ENCODE data around the gene RAMACL. TPM values are rescaled to one million over a fixed set of nuclear protein-coding genes. Genes with fewer than 3 reads are reported as not detected.
A peak's percentile ranks its signal among the peaks of the same experiment; 100 is the strongest.

The RAMACL gene
- total RNA-seq, 1 experiment from 2014 or later, result 0.28 TPM

DNA sequence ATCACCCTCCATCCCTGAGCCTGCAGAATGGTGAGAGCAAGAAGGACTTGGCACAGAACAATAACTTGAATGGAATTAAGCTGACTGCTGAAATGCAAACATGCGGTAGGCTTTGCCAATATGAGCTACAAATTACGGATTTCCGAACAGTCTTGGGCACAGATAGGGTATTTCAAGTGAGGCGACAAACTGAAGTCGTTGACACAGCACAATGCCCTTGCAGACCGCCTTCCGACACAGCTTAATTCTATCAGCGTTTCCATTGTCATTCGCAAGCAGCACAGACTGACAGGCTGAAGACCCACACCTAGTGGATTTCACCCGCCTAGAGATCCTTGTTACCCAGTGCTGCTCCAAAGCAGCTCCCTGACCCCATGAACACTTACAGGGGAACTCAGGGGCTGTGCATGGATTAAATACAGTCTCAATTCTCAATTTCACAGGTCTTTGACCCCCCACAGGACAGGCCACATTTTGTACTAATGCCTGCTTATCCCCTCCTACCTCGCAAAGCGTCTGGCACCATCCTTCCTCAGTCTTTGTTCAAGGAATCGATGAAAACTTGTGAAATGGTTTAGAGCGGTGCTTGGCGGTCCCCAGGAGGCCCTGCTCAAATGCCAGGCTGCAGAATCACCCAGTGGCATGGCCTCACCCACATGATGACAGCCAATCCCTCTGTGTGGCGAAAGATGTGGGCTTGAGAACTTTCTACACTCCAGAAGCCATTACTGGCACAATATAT is 34.6 kb downstream of the RAMACL start:
- Histone ChIP-seq H3T11ph (ENCODE audit: low read length) (no peak overlapping the region), H3K9me3 (ENCODE audit: control insufficient read depth, low read depth, low read length) (no peaks in the 10 kb centered on the region), H3K18ac (ENCODE audit: insufficient read length, low read depth, low read length) (no peak overlapping the region), H3K23ac (ENCODE audit: insufficient read length, low read depth, low read length) (no peak overlapping the region), H3K4ac (ENCODE audit: low read depth, low read length) (no peak overlapping the region), H4K8ac (replicated peaks; ENCODE audit: insufficient read length, low read depth, low read length) (no peak overlapping the region), H2AFZ (ENCODE audit: low read length) (no peak overlapping the region), H2AK5ac (ENCODE audit: insufficient read length, low read length) (no peak overlapping the region), H2BK12ac (ENCODE audit: insufficient read length, low read depth, low read length) (no peak overlapping the region), H3K9ac (ENCODE audit: extremely low read depth, insufficient read length, low read length) (no peak overlapping the region), H2BK20ac (ENCODE audit: low read depth, low read length, poor library complexity, severe bottlenecking) (no peak overlapping the region), H2BK5ac (ENCODE audit: insufficient read length, low read length) (no peak overlapping the region), H3K23me2 (ENCODE audit: insufficient read length, low read depth, low read length, poor library complexity, severe bottlenecking) (no peaks in the 10 kb centered on the region), H3K56ac (ENCODE audit: insufficient read length, low read depth, low read length) (no peak overlapping the region), H4K20me1 (ENCODE audit: control insufficient read depth, insufficient read depth, insufficient read length) (no peaks in the 10 kb centered on the region), H3K27me3 (ENCODE audit: insufficient read depth, low read length) (no peaks in the 10 kb centered on the region), H3K14ac (ENCODE audit: insufficient read depth, low read length) (no peak overlapping the region), H3K79me2 (ENCODE audit: insufficient read depth, low read length) (no peaks in the 10 kb centered on the region; the same call in 1 of the 2 replicates), H2BK120ac (ENCODE audit: low read depth, low read length, poor library complexity, severe bottlenecking) (no peak overlapping the region), H3K4me2 (ENCODE audit: insufficient read depth, insufficient read length, low read length) (no peak overlapping the region), H2BK15ac (ENCODE audit: low read depth, low read length) (no peak overlapping the region), H4K91ac (ENCODE audit: insufficient read length, low read depth, low read length) (no peak overlapping the region), H3K79me1 (ENCODE audit: insufficient read depth, low read depth, low read length, poor library complexity, severe bottlenecking) (no peaks in the 10 kb centered on the region), H3K27ac (ENCODE audit: insufficient read length, low read depth, low read length) (no peak overlapping the region), H3K4me1 (ENCODE audit: insufficient read depth, low read length) (peaks cover 4% of the 10 kb centered on the region; the same call in 1 of the 2 replicates), H4K5ac (ENCODE audit: insufficient read length, low read depth, low read length) (no peak overlapping the region)
- peak; percentile 68 for DNase-seq
- peaks cover 0 to 5% (median 0%) of the 10 kb centered on the region in 3 experiments; a peak in 2 of 7 replicates for H3K36me3 Mint-ChIP-seq (ENCODE audit: insufficient read depth in 1 of 3, low read depth in 3 of 3)
- TF ChIP-seq, protein P1, sequence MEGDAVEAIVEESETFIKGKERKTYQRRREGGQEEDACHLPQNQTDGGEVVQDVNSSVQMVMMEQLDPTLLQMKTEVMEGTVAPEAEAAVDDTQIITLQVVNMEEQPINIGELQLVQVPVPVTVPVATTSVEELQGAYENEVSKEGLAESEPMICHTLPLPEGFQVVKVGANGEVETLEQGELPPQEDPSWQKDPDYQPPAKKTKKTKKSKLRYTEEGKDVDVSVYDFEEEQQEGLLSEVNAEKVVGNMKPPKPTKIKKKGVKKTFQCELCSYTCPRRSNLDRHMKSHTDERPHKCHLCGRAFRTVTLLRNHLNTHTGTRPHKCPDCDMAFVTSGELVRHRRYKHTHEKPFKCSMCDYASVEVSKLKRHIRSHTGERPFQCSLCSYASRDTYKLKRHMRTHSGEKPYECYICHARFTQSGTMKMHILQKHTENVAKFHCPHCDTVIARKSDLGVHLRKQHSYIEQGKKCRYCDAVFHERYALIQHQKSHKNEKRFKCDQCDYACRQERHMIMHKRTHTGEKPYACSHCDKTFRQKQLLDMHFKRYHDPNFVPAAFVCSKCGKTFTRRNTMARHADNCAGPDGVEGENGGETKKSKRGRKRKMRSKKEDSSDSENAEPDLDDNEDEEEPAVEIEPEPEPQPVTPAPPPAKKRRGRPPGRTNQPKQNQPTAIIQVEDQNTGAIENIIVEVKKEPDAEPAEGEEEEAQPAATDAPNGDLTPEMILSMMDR (conservative IDR thresholded peaks at IDR 0.05), result no peak
- peaks cover 2% of the 10 kb centered on the region; the same call in 1 of the 2 replicates for H3K27me3 Mint-ChIP-seq (ENCODE audit: low read depth)
- H3K4me3 Mint-ChIP-seq, result peak overlapping the region in 1 of 2 experiments; percentile 29; a peak in 1 of 5 replicates
- no peaks in the 10 kb centered on the region for H3K9me3 Mint-ChIP-seq
- H3K27ac Mint-ChIP-seq, result peak overlapping the region; percentile 20 to 95 (median 39); a peak in 4 of 7 replicates
- WGBS (ENCODE audit: extremely low coverage, insufficient read length, low lambda C conversion rate), result no CpG with 5 or more reads among the region's 16 CpGs
- peaks cover 31 to 34% of the 10 kb centered on the region in 2 experiments for H3K4me1 Mint-ChIP-seq

Measured in H9 (cell line).